Activated CD8-positive, alpha-beta T cell treated with anti-CD3 and anti-CD28 coated beads for 36 hours (primary cell): Measurements from ENCODE around the gene E2F2. TPM values are rescaled to one million over a fixed set of nuclear protein-coding genes. Genes with fewer than 3 reads are reported as not detected.
A peak's percentile ranks its signal among the peaks of the same experiment; 100 is the strongest.

Source experiments
- ATAC-seq: fragments of 200-7000 bp; cut with Tn5 transposase; one replicate; pipeline ENCODE4 v1.10.0; 2021; ENCODE audit warnings: mild to moderate bottlenecking, moderate library complexity
- CTCF ChIA-PET: fragments of 350-600 bp; sonication (Branson Sonifier 250); formaldehyde crosslinking; loops from one replicate; lab custom pipeline; 2021; ENCODE audit warnings: antibody characterized with exemption; lab: Charles Lee
- POLR2A ChIA-PET: fragments of 350-600 bp; sonication (Branson Sonifier 250); formaldehyde crosslinking; loops from one replicate; lab custom pipeline; 2021; ENCODE audit warnings: antibody characterized with exemption; lab: Charles Lee
- DNase-seq: peaks from one replicate; pipeline ENCODE4 v3.0.0-alpha.2; 2020
- H3K27ac Mint-ChIP-seq: one replicate; pipeline ENCODE4 v1.8.0; 2021; ENCODE audit warnings: mild to moderate bottlenecking, mixed read lengths
- H3K27me3 Mint-ChIP-seq: one replicate; pipeline ENCODE4 v1.8.0; 2021; ENCODE audit warnings: mixed read lengths
- H3K36me3 Mint-ChIP-seq: one replicate; pipeline ENCODE4 v1.8.0; 2021; ENCODE audit warnings: low read depth, mixed read lengths
- H3K4me1 Mint-ChIP-seq: one replicate; pipeline ENCODE4 v1.8.0; 2021; ENCODE audit warnings: low read depth, mixed read lengths
- H3K4me3 Mint-ChIP-seq: one replicate; pipeline ENCODE4 v1.8.0; 2021; ENCODE audit warnings: mild to moderate bottlenecking, moderate library complexity, mixed read lengths
- H3K9me3 Mint-ChIP-seq: one replicate; pipeline ENCODE4 v1.8.0; 2021; ENCODE audit warnings: mixed read lengths
- intact Hi-C: fragments of 100-400 bp; cut with micrococcal nuclease; formaldehyde crosslinking; loops from one replicate; pipeline ENCODE4 v1.10.0; 2022
- total RNA-seq, 2 experiments: library from RNA; stranded (reverse); gene quantifications; one replicate each; pipeline ENCODE4 v1.2.3, GENCODE V29; 2021
- TF ChIP-seq, protein P1 (sequence below): fragments of 200-600 bp; IDR thresholded peaks from one replicate; pipeline ENCODE4 v1.8.0; 2022; ENCODE audit warnings: antibody characterized with exemption, mild to moderate bottlenecking

The E2F2 gene, protein sequence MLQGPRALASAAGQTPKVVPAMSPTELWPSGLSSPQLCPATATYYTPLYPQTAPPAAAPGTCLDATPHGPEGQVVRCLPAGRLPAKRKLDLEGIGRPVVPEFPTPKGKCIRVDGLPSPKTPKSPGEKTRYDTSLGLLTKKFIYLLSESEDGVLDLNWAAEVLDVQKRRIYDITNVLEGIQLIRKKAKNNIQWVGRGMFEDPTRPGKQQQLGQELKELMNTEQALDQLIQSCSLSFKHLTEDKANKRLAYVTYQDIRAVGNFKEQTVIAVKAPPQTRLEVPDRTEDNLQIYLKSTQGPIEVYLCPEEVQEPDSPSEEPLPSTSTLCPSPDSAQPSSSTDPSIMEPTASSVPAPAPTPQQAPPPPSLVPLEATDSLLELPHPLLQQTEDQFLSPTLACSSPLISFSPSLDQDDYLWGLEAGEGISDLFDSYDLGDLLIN
- total RNA-seq = 10 to 100 TPM; 23.7 to 25.3 TPM

DNA sequence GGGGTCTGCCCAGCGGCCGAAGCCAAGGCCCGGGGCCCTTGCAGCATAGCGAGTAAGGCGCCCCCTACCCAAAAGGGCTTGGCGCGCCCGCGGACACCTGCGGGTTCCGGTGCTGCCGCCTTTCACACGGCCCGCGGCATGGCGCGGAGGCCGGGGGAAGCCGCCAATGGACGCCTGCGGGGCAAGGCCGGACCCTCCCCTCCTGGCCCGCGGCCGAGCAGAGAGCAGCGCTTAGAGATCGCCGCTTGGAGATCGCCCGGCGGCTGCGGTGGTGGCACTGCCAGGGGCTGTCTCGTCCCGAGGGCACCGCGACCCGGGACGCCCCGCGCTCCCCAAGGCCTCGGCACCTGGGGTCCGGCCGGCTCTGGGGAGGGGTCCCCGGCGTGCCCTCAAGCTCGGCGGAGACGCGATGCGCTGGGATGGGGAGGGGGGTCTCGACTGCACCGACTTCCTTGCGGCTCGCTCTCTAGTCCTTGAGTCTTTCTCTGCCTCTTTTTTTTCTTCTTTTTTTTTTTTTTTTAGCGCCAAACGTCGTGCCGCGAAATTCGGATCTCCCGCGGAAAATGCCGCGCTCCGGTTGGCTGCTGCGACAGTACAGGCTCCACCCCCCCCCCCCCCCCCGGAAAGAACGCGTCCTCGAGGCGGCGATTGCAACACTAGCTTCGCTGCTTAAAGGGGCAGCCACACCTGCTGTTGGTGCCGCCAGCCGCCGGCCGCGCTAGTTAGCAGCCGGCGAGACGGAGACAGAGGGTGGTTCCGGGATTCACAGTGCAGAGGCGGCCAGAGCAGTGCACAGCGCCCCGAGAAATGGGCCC, at the start of gene E2F2:
E2F2 (minus strand) TSS at position 487 of the 815 bp plus-strand sequence; CDS start at position 47, 440 bp downstream.
- ChIA-PET POLR2A (interaction anchor here (0.8 to 4.8 kb wide), 15 partner anchors 8 to 175 kb away, joined by 3 to 22 read pairs (median 4); partner anchors contain the start of genes ID3 and RPL11), CTCF (interaction anchor here (1.4 to 14.8 kb wide), 5 partner anchors 9 to 106 kb away, joined by 4 to 202 read pairs (median 16); no protein-coding TSS in a partner anchor)
- TF ChIP-seq, protein P1, sequence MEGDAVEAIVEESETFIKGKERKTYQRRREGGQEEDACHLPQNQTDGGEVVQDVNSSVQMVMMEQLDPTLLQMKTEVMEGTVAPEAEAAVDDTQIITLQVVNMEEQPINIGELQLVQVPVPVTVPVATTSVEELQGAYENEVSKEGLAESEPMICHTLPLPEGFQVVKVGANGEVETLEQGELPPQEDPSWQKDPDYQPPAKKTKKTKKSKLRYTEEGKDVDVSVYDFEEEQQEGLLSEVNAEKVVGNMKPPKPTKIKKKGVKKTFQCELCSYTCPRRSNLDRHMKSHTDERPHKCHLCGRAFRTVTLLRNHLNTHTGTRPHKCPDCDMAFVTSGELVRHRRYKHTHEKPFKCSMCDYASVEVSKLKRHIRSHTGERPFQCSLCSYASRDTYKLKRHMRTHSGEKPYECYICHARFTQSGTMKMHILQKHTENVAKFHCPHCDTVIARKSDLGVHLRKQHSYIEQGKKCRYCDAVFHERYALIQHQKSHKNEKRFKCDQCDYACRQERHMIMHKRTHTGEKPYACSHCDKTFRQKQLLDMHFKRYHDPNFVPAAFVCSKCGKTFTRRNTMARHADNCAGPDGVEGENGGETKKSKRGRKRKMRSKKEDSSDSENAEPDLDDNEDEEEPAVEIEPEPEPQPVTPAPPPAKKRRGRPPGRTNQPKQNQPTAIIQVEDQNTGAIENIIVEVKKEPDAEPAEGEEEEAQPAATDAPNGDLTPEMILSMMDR = no peak
- Mint-ChIP-seq H3K4me1 (peaks cover 59% of the 10 kb centered on the region), H3K27ac (peak within 1 kb of the TSS; percentile 97), H3K27me3 (no peaks in the 10 kb centered on the region), H3K9me3 (no peaks in the 10 kb centered on the region), H3K4me3 (peak within 1 kb of the TSS; percentile 86), H3K36me3 (peaks cover 28% of the 10 kb centered on the region)
- intact Hi-C loops = no loop called here
- ATAC-seq = peak; percentile 75
- peak; percentile 89 for DNase-seq

DNA sequence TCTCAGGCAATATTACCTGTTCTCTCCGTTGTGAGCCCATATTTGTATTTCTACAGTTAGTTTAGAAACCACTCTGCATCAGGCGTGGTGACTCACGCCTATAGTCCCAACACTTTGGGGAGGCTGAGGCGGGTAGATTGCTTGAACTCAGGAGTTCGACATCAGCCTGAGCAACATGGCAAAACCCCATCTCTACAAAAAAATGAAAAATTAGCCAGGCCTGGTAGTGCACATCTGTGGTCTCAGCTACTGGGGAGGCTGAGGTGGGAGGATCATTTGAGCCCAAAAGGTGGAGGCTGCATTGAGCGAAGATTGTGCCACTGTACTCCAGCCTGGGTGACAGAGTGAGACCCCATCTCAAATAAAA, 47.9 kb upstream of the E2F2 start:
- POLR2A ChIA-PET = no interaction called here
- H3K4me1 Mint-ChIP-seq = peaks cover 57% of the 10 kb centered on the region
- peaks cover 2% of the 10 kb centered on the region for H3K9me3 Mint-ChIP-seq
- H3K27me3 Mint-ChIP-seq = no peaks in the 10 kb centered on the region
- H3K4me3 Mint-ChIP-seq = no peak overlapping the region
- DNase-seq (peak; percentile 61), ATAC-seq (peak; percentile 17)
- intact Hi-C loops = loop anchor here (5.0 kb wide), 1 partner anchor 43 kb away; no protein-coding TSS in a partner anchor
- CTCF ChIA-PET = interaction anchor here (16.5 kb wide), 1 partner anchor 57 kb away, joined by 168 read pairs; no protein-coding TSS in a partner anchor
- H3K36me3 Mint-ChIP-seq = no peaks in the 10 kb centered on the region
- H3K27ac Mint-ChIP-seq = peak overlapping the region; percentile 79
- TF ChIP-seq, protein P1 = no peak

DNA sequence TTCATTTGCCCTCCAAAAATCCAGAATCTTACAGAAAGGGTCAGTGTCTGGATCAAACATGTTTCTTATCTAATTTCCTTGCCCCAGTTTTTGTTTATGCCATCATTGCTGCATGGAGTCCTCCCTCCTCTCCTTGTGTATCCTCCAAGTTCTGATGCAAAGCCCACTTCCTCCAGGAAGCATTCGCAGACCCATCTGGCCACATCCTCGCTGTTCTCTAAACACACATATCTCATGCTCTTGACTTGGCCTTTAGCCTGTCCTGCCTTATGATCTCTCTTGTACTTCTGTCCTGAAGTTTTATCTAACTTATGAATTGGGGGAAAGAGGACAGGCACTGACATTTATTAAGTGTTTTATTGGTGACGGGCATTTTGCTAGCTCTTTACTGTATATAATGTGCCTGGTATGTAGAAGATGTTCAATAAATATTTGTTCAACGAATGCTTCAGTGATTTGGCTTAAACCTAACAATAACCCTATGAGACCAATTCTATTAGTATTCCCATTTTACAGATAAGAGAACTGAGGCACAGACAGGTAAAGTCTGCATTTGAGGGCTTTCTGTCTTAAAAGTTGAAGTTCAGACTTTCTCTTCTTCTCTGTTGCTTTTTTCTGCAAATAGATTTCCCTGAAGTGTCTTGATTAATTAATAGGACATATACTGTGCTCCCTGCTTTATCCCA, 47.4 kb upstream of the E2F2 start:
- DNase-seq (no peak), ATAC-seq (no peak)
- no peaks in the 10 kb centered on the region for H3K27me3 Mint-ChIP-seq
- peak overlapping the region; percentile 10 for H3K4me3 Mint-ChIP-seq
- TF ChIP-seq, protein P1 = no peak
- H3K4me1 Mint-ChIP-seq = peaks cover 59% of the 10 kb centered on the region
- intact Hi-C loops = loop anchor here (5.0 kb wide), 1 partner anchor 44 kb away; no protein-coding TSS in a partner anchor
- no peaks in the 10 kb centered on the region for H3K36me3 Mint-ChIP-seq
- ChIA-PET CTCF (interaction anchor here (1.3 to 16.5 kb wide), 3 partner anchors 12 to 57 kb away, joined by 3 to 168 read pairs (median 51); partner anchors contain the start of gene ID3), POLR2A (interaction anchor here (0.8 to 3.6 kb wide), 7 partner anchors 9 to 113 kb away, joined by 3 to 24 read pairs (median 4); partner anchors contain the start of gene RPL11)
- peaks cover 2% of the 10 kb centered on the region for H3K9me3 Mint-ChIP-seq
- peak overlapping the region; percentile 79 for H3K27ac Mint-ChIP-seq

DNA sequence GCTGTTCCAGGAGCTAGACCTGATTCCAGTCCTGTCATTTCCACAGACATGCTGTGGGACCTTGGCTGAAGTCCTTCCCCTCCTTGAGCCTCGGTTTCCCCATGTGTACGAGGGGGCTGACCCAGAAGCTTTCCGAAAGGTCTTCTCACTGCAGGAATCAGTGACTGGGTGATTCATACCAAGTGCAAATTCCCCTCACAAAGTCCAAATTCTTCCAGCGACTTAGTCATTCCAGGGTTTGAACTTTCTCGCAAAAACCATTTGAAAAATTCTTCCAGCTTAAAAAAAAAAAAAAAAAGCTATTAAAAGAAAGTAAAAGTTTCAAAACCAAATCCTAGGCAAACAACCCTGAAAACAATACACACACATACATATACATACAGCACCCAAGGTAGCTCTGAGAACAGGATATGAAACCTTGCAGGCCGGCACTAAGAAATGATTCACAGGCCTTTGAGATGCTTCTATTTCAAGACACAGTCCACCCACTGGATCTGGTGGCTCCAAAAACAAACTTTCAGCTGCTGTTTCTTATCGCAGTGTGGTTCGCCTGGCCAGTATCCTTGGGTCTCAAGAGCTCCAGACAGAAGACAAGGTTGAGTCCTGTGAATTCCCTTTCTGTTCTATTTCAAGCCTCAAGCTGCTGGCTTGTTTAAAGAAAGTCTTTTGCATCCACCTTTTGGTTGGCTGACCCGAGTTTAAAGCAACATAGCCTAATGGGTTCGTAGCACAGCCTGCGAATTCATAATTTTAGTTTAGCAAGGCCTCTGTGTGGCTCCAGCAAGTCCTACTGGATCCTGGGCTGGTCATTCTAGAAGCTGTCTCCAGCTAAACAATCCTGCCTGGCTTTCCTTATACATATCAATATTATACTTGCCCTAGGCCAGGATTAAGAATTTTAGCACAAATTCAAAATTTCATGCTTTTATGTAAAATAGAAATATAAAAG, 46.3 kb upstream of the E2F2 start:
- POLR2A ChIA-PET = interaction anchor here (0.6 to 3.6 kb wide), 17 partner anchors 9 to 114 kb away, joined by 3 to 26 read pairs (median 4); partner anchors contain the start of genes ID3 and RPL11
- peak; percentile 93 for ATAC-seq
- Mint-ChIP-seq H3K9me3 (peaks cover 2% of the 10 kb centered on the region), H3K27ac (peak overlapping the region; percentile 85), H3K4me3 (peak overlapping the region; percentile 40), H3K4me1 (peaks cover 59% of the 10 kb centered on the region), H3K27me3 (no peaks in the 10 kb centered on the region), H3K36me3 (no peaks in the 10 kb centered on the region)
- CTCF ChIA-PET = interaction anchor here (0.7 to 16.5 kb wide), 18 partner anchors 9 to 88 kb away, joined by 3 to 168 read pairs (median 4); partner anchors contain the start of gene ID3
- intact Hi-C loops = loop anchor here (2.0 to 5.0 kb wide), 2 partner anchors 13 to 45 kb away; no protein-coding TSS in a partner anchor
- TF ChIP-seq, protein P1 = no peak
- DNase-seq = peak; percentile 81
